AG04450 (cell line): Measurements from ENCODE around the gene SNW1. TPM values are rescaled to one million over a fixed set of nuclear protein-coding genes. Genes with fewer than 3 reads are reported as not detected.

Source experiments
- CTCF ChIA-PET: fragments of 300-600, 350-600 bp; formaldehyde crosslinking; extraction: SDS; loops from one replicate; lab custom pipeline; 2022; ENCODE audit warnings: antibody characterized with exemption, inconsistent platforms; lab: Charles Lee
- POLR2A ChIA-PET: fragments of 350-600 bp; formaldehyde crosslinking; extraction: SDS; loops from one replicate; lab custom pipeline; 2021; ENCODE audit warnings: antibody characterized with exemption, inconsistent platforms; lab: Yijun Ruan, JAX
- DNase-seq: peaks from one replicate; pipeline ENCODE4 v3.0.0-alpha.2; 2011; ENCODE audit warnings: low read depth, low spot score
- H3K27ac ChIP-seq: one replicate; pipeline ENCODE4 v1.5.1; 2012; ENCODE audit warnings: low read depth, low read length, control low read depth
- H3K27me3 ChIP-seq: one replicate; pipeline ENCODE4 v1.6.0; 2012; ENCODE audit warnings: low read length; ENCODE audit not compliant: control insufficient read depth, insufficient read depth
- H3K4me3 ChIP-seq: 2 replicates; pipeline ENCODE4 v1.5.1; 2011; ENCODE audit warnings: mild to moderate bottlenecking, low read depth, low read length, control low read depth
- H3K9me3 ChIP-seq: 2 replicates; pipeline ENCODE4 v1.5.1; 2012; ENCODE audit warnings: low read length; ENCODE audit not compliant: control insufficient read depth, insufficient read depth
- polyA plus RNA-seq: library from polyadenylated mRNA; depleted of rRNA; stranded (reverse); fragments of >200 nt; gene quantifications from 2 replicates; pipeline ENCODE4 v1.2.3, GENCODE V29; 2011; rRNA removed
- TF ChIP-seq, protein P1 (sequence below): IDR thresholded peaks from 2 replicates; pipeline ENCODE4 v1.5.1; 2011; ENCODE audit warnings: low read depth, low read length, control low read depth, inconsistent platforms

Gene SNW1
- polyA plus RNA-seq, 1 experiment, result 54.9 TPM

DNA sequence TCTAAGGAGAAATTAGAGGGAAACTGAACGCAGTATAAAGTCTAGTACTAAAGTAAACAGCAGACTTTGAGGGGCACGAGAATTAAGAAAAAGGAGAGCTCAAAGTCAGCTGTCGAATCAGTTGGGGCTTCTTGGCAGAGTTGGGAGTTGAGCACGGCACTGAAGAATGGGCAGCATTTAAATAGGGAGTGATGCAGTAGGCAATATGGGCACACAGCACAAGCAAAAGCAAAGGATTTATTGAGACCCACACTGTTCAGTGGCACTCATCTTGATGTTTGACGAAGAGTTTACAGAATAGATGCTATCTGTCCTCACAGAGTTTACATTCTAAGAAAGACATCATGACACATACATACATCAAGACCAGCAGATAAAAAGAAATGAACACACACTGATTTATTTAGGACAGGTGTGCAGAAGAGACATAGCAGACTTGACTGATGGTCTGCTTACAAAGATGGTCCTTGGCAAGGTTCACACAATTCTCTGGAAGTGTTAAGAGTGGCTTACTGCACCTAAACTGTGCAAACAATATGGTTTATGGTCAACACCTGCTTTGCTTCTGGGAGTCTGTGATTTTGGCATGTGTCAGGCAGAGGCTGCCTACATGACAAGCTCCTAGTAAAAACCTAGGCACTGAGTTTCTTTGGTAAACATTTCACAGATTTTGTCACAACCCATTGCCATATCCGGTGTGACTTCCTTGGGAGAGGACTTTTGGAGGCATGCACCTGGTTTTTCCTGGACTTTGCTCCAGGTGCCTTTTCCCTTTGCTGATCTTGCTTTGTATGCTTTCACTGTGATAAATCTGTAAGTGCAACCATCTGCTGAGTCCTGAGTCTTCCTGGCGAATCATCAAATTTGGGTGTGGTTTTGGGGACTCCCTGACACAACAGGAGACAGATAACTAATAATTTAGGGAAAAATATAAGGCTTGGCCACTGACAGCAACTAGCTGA lies 79.5 kb downstream of the SNW1 start:
- CTCF ChIA-PET, result no interaction called here
- TF ChIP-seq, protein P1, sequence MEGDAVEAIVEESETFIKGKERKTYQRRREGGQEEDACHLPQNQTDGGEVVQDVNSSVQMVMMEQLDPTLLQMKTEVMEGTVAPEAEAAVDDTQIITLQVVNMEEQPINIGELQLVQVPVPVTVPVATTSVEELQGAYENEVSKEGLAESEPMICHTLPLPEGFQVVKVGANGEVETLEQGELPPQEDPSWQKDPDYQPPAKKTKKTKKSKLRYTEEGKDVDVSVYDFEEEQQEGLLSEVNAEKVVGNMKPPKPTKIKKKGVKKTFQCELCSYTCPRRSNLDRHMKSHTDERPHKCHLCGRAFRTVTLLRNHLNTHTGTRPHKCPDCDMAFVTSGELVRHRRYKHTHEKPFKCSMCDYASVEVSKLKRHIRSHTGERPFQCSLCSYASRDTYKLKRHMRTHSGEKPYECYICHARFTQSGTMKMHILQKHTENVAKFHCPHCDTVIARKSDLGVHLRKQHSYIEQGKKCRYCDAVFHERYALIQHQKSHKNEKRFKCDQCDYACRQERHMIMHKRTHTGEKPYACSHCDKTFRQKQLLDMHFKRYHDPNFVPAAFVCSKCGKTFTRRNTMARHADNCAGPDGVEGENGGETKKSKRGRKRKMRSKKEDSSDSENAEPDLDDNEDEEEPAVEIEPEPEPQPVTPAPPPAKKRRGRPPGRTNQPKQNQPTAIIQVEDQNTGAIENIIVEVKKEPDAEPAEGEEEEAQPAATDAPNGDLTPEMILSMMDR, result no peak
- Histone ChIP-seq H3K27ac (no peak overlapping the region), H3K4me3 (no peak overlapping the region), H3K9me3 (no peaks in the 10 kb centered on the region), H3K27me3 (no peaks in the 10 kb centered on the region)
- POLR2A ChIA-PET, result no interaction called here
- DNase-seq, result no peak

DNA sequence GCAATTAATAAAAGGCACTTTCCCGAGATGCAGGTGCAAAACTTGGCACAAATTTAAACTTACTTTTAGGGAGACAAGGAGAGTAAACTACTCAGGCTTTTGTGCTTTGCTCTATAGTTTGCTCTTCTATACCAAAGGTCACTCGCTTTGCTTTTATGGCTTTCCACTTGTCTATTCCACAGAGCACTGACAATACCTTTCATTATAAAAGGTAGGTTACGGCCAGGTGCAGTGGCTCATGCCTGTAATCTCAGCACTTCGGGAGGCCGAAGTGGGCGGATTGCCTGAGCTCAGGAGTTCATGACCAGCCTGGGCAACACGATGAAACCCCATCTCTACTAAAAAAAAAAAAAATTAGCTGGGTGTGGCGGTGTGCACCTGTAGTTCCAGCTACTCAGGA lies 86.0 kb downstream of the SNW1 start:
- Histone ChIP-seq H3K9me3 (no peaks in the 10 kb centered on the region), H3K27ac (no peak overlapping the region), H3K27me3 (no peaks in the 10 kb centered on the region), H3K4me3 (no peak overlapping the region)
- POLR2A ChIA-PET, result no interaction called here
- CTCF ChIA-PET, result no interaction called here
- DNase-seq, result no peak
- TF ChIP-seq, protein P1, result no peak

DNA sequence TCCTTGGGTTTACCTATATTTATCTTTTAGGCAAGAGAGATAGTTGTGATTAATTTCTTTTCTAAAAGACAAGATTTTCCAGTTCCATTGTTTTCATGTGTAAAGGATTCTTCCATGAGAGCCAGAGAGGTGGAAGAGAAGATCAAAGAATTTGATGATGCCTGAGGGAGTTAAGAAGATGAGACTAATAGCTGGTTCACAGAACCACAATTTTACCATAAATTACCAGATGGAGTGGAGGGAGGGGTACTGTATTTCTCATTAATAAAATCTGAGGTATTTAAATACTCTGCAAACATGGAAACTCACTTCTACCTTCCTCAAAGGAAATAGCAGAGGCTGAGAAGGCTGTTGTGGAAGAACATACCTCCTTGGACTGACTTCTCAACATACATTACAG lies 87.8 kb downstream of the SNW1 start:
- TF ChIP-seq, protein P1, result no peak
- no peak for DNase-seq
- Histone ChIP-seq H3K27me3 (no peaks in the 10 kb centered on the region), H3K9me3 (no peaks in the 10 kb centered on the region), H3K4me3 (no peak overlapping the region), H3K27ac (no peak overlapping the region)
- ChIA-PET POLR2A (no interaction called here), CTCF (no interaction called here)

Other genes with a start within 250 kb of the SNW1 start
- 37.0 and 41.3 TPM in 2 replicates for gene SPTLC2, start 144.5 kb downstream of the SNW1 start, polyA plus RNA-seq
- 12.7 and 14.0 TPM in 2 replicates for gene ALKBH1, start 53.1 kb downstream of the SNW1 start, polyA plus RNA-seq
- 244 and 308 TPM in 2 replicates for gene SLIRP, start 53.1 kb downstream of the SNW1 start, polyA plus RNA-seq
- 4.8 and 5.2 TPM in 2 replicates for gene ADCK1, start 39.0 kb upstream of the SNW1 start, polyA plus RNA-seq